ENCODE measurements around the gene TRIM14.

TRIM14 gene

DNA sequence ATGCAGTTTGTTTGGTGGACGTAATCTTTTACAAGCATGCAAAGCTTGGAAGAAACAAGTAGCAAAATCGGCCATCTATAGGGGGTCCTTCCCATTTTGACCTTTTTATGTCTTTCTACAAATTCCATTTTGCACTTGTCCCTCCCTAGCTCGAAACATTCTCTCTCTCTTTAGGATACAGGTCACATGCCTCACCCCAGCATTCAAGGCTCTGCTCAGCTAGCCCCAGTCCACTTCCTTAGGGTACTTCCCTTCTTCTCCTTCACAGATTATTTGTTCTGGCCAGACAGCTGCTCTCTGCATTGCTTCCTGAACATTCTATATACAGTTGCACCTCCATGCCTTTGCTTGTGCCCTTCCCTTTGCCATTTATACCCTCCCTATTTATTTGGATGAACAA lies 31.7 kb upstream of the TRIM14 start:
- no peaks in the 10 kb centered on the region for H3K79me1 ChIP-seq (ENCODE audit: low read length)
- no peaks in the 10 kb centered on the region for H3K4me1 ChIP-seq (ENCODE audit: control insufficient read depth, low read depth, low read length)
- no peak for DNase-seq
- no peak overlapping the region for H4K5ac ChIP-seq (ENCODE audit: low read length)
- no peak overlapping the region for H3K23ac ChIP-seq (ENCODE audit: low read length)
- WGBS (ENCODE audit: extremely low coverage, insufficient coverage, low lambda C conversion rate): no CpG with 5 or more reads among the region's 3 CpGs
- H3K27ac ChIP-seq (ENCODE audit: low read depth, low read length): no peak overlapping the region
- H3K4me3 ChIP-seq (ENCODE audit: low read length): no peak overlapping the region
- H3K4me2 ChIP-seq (ENCODE audit: low read length): no peak overlapping the region
- H3K4ac ChIP-seq (ENCODE audit: low read depth, low read length): no peak overlapping the region
- no peak overlapping the region for H2BK5ac ChIP-seq (ENCODE audit: low read length)
- H4K8ac ChIP-seq (ENCODE audit: low read depth, low read length): no peak overlapping the region
- no peaks in the 10 kb centered on the region for H3K79me2 ChIP-seq (ENCODE audit: control insufficient read depth, insufficient read depth, low read length)
- no peak overlapping the region for H2BK15ac ChIP-seq (replicated peaks; ENCODE audit: low read depth)
- H3K27me3 ChIP-seq (ENCODE audit: insufficient read depth, low read length, poor library complexity): no peaks in the 10 kb centered on the region
- no peak overlapping the region for H3K9ac ChIP-seq (ENCODE audit: low read length)
- no peak overlapping the region for H2AK5ac ChIP-seq (ENCODE audit: low read length)
- no peak overlapping the region for H3K56ac ChIP-seq (ENCODE audit: low read length)
- no peak overlapping the region for H2BK120ac ChIP-seq (ENCODE audit: low read depth, low read length)
- H3K18ac ChIP-seq (ENCODE audit: low read length): no peak overlapping the region
- H3K36me3 ChIP-seq (ENCODE audit: control insufficient read depth, insufficient read depth, low read length): peaks cover 3% of the 10 kb centered on the region

DNA sequence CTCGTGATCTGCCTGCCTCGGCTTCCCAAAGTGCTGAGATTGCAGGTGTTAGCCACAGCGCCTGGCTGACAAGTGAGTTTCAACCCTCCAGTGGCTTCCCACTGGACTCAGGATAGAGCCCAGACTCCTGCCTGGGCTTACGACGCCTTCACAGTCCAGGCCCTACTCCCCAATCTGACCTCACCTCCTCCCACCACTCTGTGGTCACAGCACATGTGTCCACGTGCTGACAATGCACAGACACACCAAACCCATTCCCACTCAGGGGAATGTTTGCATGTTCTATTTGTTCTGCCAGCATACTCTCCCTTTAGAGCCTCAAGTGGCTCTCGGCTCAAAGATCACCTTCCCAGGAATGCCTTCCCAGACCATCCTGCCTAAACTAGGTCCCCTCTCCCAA lies 31.1 kb upstream of the TRIM14 start:
- no peak overlapping the region for H2BK15ac ChIP-seq (replicated peaks; ENCODE audit: low read depth)
- H3K36me3 ChIP-seq (ENCODE audit: control insufficient read depth, insufficient read depth, low read length): peaks cover 3% of the 10 kb centered on the region
- H3K56ac ChIP-seq (ENCODE audit: low read length): no peak overlapping the region
- H3K79me1 ChIP-seq (ENCODE audit: low read length): no peaks in the 10 kb centered on the region
- H4K5ac ChIP-seq (ENCODE audit: low read length): no peak overlapping the region
- no peak overlapping the region for H3K27ac ChIP-seq (ENCODE audit: low read depth, low read length)
- no CpG with 5 or more reads among the region's 7 CpGs for WGBS (ENCODE audit: extremely low coverage, insufficient coverage, low lambda C conversion rate)
- H3K4me3 ChIP-seq (ENCODE audit: low read length): no peak overlapping the region
- no peak overlapping the region for H3K18ac ChIP-seq (ENCODE audit: low read length)
- H3K4ac ChIP-seq (ENCODE audit: low read depth, low read length): no peak overlapping the region
- H3K79me2 ChIP-seq (ENCODE audit: control insufficient read depth, insufficient read depth, low read length): no peaks in the 10 kb centered on the region
- H3K4me2 ChIP-seq (ENCODE audit: low read length): no peak overlapping the region
- H2BK120ac ChIP-seq (ENCODE audit: low read depth, low read length): no peak overlapping the region
- H2AK5ac ChIP-seq (ENCODE audit: low read length): no peak overlapping the region
- no peaks in the 10 kb centered on the region for H3K27me3 ChIP-seq (ENCODE audit: insufficient read depth, low read length, poor library complexity)
- no peak for DNase-seq
- no peak overlapping the region for H2BK5ac ChIP-seq (ENCODE audit: low read length)
- H3K9ac ChIP-seq (ENCODE audit: low read length): no peak overlapping the region
- no peak overlapping the region for H3K23ac ChIP-seq (ENCODE audit: low read length)
- H3K4me1 ChIP-seq (ENCODE audit: control insufficient read depth, low read depth, low read length): no peaks in the 10 kb centered on the region
- H4K8ac ChIP-seq (ENCODE audit: low read depth, low read length): no peak overlapping the region

DNA sequence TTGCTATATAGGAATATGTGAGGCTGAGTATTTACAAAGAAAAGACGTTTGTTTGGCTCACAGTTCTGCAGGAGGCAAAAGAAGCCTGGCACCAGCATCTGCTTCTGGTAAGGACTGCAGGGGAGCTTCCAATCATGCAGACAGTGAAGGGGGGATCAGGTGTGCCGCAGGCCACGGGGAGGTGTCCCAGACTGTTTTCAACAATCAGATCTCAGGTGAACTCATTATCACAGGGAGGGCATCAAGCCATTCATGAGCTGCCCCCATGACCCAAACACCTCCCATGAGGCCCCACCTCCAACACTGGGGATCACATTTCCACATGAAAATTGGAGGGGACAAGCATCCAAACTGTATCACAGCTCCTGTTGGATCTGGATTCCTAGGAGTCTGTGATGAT lies 30.4 kb upstream of the TRIM14 start:
- no peak overlapping the region for H3K4me2 ChIP-seq (ENCODE audit: low read length)
- H3K56ac ChIP-seq (ENCODE audit: low read length): no peak overlapping the region
- no peak overlapping the region for H2BK5ac ChIP-seq (ENCODE audit: low read length)
- H2AK5ac ChIP-seq (ENCODE audit: low read length): no peak overlapping the region
- no peak overlapping the region for H4K5ac ChIP-seq (ENCODE audit: low read length)
- H3K4me3 ChIP-seq (ENCODE audit: low read length): no peak overlapping the region
- H3K9ac ChIP-seq (ENCODE audit: low read length): no peak overlapping the region
- no peaks in the 10 kb centered on the region for H3K79me2 ChIP-seq (ENCODE audit: control insufficient read depth, insufficient read depth, low read length)
- WGBS (ENCODE audit: extremely low coverage, insufficient coverage, low lambda C conversion rate): no CpG with 5 or more reads among the region's 3 CpGs
- no peaks in the 10 kb centered on the region for H3K27me3 ChIP-seq (ENCODE audit: insufficient read depth, low read length, poor library complexity)
- H3K4ac ChIP-seq (ENCODE audit: low read depth, low read length): no peak overlapping the region
- no peak overlapping the region for H3K18ac ChIP-seq (ENCODE audit: low read length)
- H2BK15ac ChIP-seq (replicated peaks; ENCODE audit: low read depth): no peak overlapping the region
- no peaks in the 10 kb centered on the region for H3K4me1 ChIP-seq (ENCODE audit: control insufficient read depth, low read depth, low read length)
- no peak for DNase-seq
- no peak overlapping the region for H3K27ac ChIP-seq (ENCODE audit: low read depth, low read length)
- no peaks in the 10 kb centered on the region for H3K79me1 ChIP-seq (ENCODE audit: low read length)
- H2BK120ac ChIP-seq (ENCODE audit: low read depth, low read length): no peak overlapping the region
- H3K36me3 ChIP-seq (ENCODE audit: control insufficient read depth, insufficient read depth, low read length): no peaks in the 10 kb centered on the region
- H3K23ac ChIP-seq (ENCODE audit: low read length): no peak overlapping the region
- no peak overlapping the region for H4K8ac ChIP-seq (ENCODE audit: low read depth, low read length)

DNA sequence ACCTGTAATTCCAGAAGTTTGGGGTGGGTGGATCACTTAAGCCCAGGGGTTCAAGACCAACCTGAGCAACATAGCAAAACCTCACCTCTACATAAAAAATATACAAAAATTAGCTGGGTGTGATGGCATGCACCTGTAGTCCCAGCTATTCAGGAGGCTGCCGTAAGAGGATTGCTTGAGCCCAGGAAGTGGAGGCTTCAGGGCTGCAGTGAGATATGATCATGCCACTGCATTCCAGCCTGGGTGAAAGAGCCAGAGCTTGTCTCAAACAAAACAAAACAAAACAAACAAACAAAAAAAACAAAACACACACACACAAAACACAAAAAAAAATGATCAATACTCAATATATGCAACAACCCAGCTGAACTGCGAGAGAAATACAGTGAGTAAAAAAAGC lies 29.5 kb upstream of the TRIM14 start:
- Histone ChIP-seq H4K8ac (ENCODE audit: low read depth, low read length) (no peak overlapping the region), H3K9ac (ENCODE audit: low read length) (no peak overlapping the region), H3K79me1 (ENCODE audit: low read length) (no peaks in the 10 kb centered on the region), H3K23ac (ENCODE audit: low read length) (no peak overlapping the region), H3K4ac (ENCODE audit: low read depth, low read length) (no peak overlapping the region), H3K27ac (ENCODE audit: low read depth, low read length) (no peak overlapping the region), H2BK5ac (ENCODE audit: low read length) (no peak overlapping the region), H3K79me2 (ENCODE audit: control insufficient read depth, insufficient read depth, low read length) (no peaks in the 10 kb centered on the region), H2BK15ac (replicated peaks; ENCODE audit: low read depth) (no peak overlapping the region), H3K4me1 (ENCODE audit: control insufficient read depth, low read depth, low read length) (no peaks in the 10 kb centered on the region), H2BK120ac (ENCODE audit: low read depth, low read length) (no peak overlapping the region), H4K5ac (ENCODE audit: low read length) (no peak overlapping the region), H3K36me3 (ENCODE audit: control insufficient read depth, insufficient read depth, low read length) (no peaks in the 10 kb centered on the region), H2AK5ac (ENCODE audit: low read length) (no peak overlapping the region), H3K27me3 (ENCODE audit: insufficient read depth, low read length, poor library complexity) (no peaks in the 10 kb centered on the region), H3K18ac (ENCODE audit: low read length) (no peak overlapping the region), H3K4me3 (ENCODE audit: low read length) (no peak overlapping the region), H3K56ac (ENCODE audit: low read length) (no peak overlapping the region), H3K4me2 (ENCODE audit: low read length) (no peak overlapping the region)
- no peak for DNase-seq
- WGBS (ENCODE audit: extremely low coverage, insufficient coverage, low lambda C conversion rate): no CpG with 5 or more reads among the region's 2 CpGs

DNA sequence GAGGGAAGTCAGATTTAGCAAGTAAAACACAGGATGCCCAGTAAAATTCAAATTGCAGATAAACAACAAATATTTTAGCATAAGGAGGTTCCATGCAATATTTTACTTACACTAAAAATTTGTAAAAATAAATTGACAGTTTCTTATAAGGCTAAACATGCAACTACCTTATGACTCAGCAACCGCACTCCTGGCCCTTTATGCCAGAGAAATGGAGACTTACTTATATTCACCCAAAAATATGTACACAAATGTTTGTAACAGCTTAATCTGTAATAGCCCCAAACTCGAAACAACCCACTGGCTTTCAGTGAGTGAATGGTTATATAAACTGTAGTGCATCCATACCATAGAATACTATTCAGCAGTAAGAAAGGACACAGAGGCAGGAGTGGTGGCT lies 28.6 kb upstream of the TRIM14 start:
- no peak overlapping the region for H3K4me2 ChIP-seq (ENCODE audit: low read length)
- no peak overlapping the region for H3K4me3 ChIP-seq (ENCODE audit: low read length)
- H3K79me2 ChIP-seq (ENCODE audit: control insufficient read depth, insufficient read depth, low read length): no peaks in the 10 kb centered on the region
- H2BK120ac ChIP-seq (ENCODE audit: low read depth, low read length): no peak overlapping the region
- H3K27ac ChIP-seq (ENCODE audit: low read depth, low read length): no peak overlapping the region
- H2BK15ac ChIP-seq (replicated peaks; ENCODE audit: low read depth): no peak overlapping the region
- no peaks in the 10 kb centered on the region for H3K79me1 ChIP-seq (ENCODE audit: low read length)
- H3K56ac ChIP-seq (ENCODE audit: low read length): no peak overlapping the region
- no peak overlapping the region for H3K18ac ChIP-seq (ENCODE audit: low read length)
- H3K4ac ChIP-seq (ENCODE audit: low read depth, low read length): no peak overlapping the region
- H3K27me3 ChIP-seq (ENCODE audit: insufficient read depth, low read length, poor library complexity): no peaks in the 10 kb centered on the region
- H4K8ac ChIP-seq (ENCODE audit: low read depth, low read length): no peak overlapping the region
- H3K23ac ChIP-seq (ENCODE audit: low read length): no peak overlapping the region
- WGBS (ENCODE audit: extremely low coverage, insufficient coverage, low lambda C conversion rate): no CpG with 5 or more reads among the region's 2 CpGs
- H2AK5ac ChIP-seq (ENCODE audit: low read length): no peak overlapping the region
- H2BK5ac ChIP-seq (ENCODE audit: low read length): no peak overlapping the region
- no peaks in the 10 kb centered on the region for H3K4me1 ChIP-seq (ENCODE audit: control insufficient read depth, low read depth, low read length)
- no peak overlapping the region for H3K9ac ChIP-seq (ENCODE audit: low read length)
- H3K36me3 ChIP-seq (ENCODE audit: control insufficient read depth, insufficient read depth, low read length): no peaks in the 10 kb centered on the region
- DNase-seq: no peak
- H4K5ac ChIP-seq (ENCODE audit: low read length): no peak overlapping the region

DNA sequence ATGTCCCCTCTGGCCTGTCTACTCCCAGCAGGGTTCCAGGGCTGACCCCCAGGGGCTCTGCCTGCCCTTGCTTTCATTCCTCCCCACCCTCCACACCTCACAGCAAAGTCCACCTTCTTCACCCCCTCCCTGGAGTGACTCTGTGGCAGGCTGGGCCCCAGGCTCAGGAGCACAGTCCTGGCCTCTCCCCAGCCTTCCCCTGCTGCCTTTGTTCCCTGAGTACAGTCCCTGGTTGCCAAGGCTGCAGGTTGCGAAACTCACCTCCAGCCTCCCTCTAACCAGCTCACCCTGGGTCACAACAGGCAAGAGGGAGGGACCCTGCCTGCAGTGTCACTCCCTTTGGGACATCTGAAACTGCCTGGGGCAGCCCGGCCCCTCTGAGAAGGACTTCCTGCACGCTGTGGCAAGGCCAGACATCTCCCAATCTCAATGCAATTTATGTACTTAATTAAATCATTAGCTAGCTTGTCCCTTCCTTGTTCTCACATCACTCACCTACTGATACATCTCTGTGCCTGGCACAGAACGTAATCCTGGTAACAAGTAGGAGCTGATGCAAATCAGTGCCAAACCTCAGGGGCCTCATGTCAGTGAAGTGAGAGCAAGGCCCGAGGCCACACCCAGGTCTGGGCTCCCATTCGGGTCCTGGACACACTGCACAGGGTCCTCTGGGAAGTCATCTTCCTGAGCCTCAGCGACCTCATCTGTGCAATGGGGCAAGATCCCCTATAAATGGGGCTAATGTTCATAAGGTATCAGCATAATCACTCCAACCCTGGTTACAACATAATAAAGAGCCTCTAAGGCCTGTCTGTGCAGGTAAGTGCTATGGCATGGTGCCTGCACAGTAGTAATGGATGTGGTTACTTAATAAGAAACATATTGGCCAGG lies 27.3 kb upstream of the TRIM14 start:
- no peak overlapping the region for H2AK5ac ChIP-seq (ENCODE audit: low read length)
- no peak overlapping the region for H3K4me3 ChIP-seq (ENCODE audit: low read length)
- no peak overlapping the region for H3K4ac ChIP-seq (ENCODE audit: low read depth, low read length)
- no peak overlapping the region for H2BK15ac ChIP-seq (replicated peaks; ENCODE audit: low read depth)
- H3K56ac ChIP-seq (ENCODE audit: low read length): no peak overlapping the region
- no peak overlapping the region for H2BK5ac ChIP-seq (ENCODE audit: low read length)
- peak overlapping the region; percentile 2 for H3K27ac ChIP-seq (ENCODE audit: low read depth, low read length)
- H3K23ac ChIP-seq (ENCODE audit: low read length): no peak overlapping the region
- H3K36me3 ChIP-seq (ENCODE audit: control insufficient read depth, insufficient read depth, low read length): no peaks in the 10 kb centered on the region
- H3K27me3 ChIP-seq (ENCODE audit: insufficient read depth, low read length, poor library complexity): no peaks in the 10 kb centered on the region
- no CpG with 5 or more reads among the region's 7 CpGs for WGBS (ENCODE audit: extremely low coverage, insufficient coverage, low lambda C conversion rate)
- H3K79me2 ChIP-seq (ENCODE audit: control insufficient read depth, insufficient read depth, low read length): no peaks in the 10 kb centered on the region
- H3K18ac ChIP-seq (ENCODE audit: low read length): no peak overlapping the region
- H4K5ac ChIP-seq (ENCODE audit: low read length): no peak overlapping the region
- H3K4me2 ChIP-seq (ENCODE audit: low read length): no peak overlapping the region
- H3K79me1 ChIP-seq (ENCODE audit: low read length): no peaks in the 10 kb centered on the region
- no peak overlapping the region for H3K9ac ChIP-seq (ENCODE audit: low read length)
- H2BK120ac ChIP-seq (ENCODE audit: low read depth, low read length): no peak overlapping the region
- DNase-seq: peak; percentile 70
- H3K4me1 ChIP-seq (ENCODE audit: control insufficient read depth, low read depth, low read length): no peaks in the 10 kb centered on the region
- H4K8ac ChIP-seq (ENCODE audit: low read depth, low read length): no peak overlapping the region

Measured in mesendoderm (in vitro differentiated cells).